Measurements from ENCODE around the gene STAP2.

DNA sequence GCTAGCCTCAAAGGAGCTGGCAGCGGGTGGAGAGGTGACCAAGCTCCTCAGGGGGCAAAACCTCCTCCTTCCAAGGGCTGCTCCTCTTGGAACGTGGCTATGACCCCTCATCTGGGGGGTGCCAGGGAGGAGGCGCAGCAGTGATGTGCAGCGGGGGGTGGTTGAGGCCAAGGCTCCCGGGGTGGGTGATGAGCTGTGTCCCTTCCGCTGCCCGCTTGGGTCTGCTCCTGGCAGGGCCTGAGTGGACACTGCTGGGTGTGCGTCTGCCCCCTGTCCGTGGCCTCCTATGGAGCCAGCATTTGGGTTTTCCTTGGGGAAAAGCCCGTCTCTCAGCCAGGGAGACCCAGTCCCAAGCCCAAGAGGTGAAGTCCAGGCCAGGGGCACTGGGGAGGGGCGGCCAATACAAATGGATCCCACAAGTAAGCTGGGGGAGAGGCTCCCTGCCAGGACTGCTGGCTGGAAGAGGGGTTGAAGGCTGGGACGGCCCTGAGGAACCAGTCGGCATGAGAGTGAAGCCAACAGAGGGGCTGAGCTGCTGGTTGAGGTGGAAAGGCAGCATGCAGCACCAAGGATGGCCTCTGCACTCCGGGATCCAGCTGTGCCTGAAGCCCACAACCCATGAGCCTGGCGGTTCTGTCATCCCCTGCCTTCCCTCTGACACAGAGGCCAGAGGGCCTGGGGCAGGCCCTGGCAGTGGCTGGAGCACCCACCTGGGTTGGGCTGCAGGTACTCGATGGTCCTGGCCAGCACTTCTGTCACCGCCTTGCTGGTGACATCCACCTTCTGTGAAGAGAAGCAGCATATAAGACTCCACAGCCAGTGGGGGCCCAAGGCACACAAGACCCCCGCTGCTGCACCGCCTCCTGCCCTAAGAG is 27.4 kb upstream of the STAP2 start:
- TF ChIP-seq, protein P1, sequence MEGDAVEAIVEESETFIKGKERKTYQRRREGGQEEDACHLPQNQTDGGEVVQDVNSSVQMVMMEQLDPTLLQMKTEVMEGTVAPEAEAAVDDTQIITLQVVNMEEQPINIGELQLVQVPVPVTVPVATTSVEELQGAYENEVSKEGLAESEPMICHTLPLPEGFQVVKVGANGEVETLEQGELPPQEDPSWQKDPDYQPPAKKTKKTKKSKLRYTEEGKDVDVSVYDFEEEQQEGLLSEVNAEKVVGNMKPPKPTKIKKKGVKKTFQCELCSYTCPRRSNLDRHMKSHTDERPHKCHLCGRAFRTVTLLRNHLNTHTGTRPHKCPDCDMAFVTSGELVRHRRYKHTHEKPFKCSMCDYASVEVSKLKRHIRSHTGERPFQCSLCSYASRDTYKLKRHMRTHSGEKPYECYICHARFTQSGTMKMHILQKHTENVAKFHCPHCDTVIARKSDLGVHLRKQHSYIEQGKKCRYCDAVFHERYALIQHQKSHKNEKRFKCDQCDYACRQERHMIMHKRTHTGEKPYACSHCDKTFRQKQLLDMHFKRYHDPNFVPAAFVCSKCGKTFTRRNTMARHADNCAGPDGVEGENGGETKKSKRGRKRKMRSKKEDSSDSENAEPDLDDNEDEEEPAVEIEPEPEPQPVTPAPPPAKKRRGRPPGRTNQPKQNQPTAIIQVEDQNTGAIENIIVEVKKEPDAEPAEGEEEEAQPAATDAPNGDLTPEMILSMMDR (conservative IDR thresholded peaks at IDR 0.05; ENCODE audit: low read depth, low read length), result no peak
- no peak for TF ChIP-seq EZH2 (IDR thresholded peaks at IDR 0.05; ENCODE audit: low read length, unreplicated experiment)
- TF ChIP-seq EZH2phosphoT487 (IDR thresholded peaks at IDR 0.05; ENCODE audit: borderline replicate concordance, low read length), result no peak

Measured in PC-3 (cell line).